ENCODE measurements around the gene RNASE8. TPM values are rescaled to one million over a fixed set of nuclear protein-coding genes. Genes with fewer than 3 reads are reported as not detected.

The RNASE8 gene
- total and polyA plus RNA-seq, 2 of the 8 experiments (the other 6 are each of a cell fraction or from before 2014, with no cell fraction given), result not detected

DNA sequence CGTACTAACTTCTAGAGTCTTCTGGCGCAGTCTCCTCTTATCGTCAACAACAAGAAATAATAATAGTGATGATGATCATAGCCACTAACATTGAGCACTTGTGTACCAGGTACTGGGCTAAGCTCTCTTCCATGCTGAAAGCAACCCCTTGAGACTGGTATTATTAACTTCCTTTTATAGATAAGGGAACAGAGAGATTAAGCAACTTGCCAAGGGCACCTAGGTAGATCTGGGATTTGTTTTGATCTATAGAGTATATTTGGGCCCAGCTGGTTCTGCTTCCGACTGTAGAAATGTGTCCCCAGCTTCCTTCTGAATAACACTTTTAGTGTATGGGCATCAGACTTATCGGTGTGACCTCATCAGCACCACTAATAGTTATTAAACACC, 42.0 kb downstream of the RNASE8 start (continued):
- no peak for TF ChIP-seq CHD7 (IDR thresholded peaks at IDR 0.05; ENCODE audit: insufficient replicate concordance, low read length)
- TF ChIP-seq SIN3A (conservative IDR thresholded peaks at IDR 0.05 in 1 of 2, IDR thresholded peaks at IDR 0.05 in 1 of 2; ENCODE audit: low read depth in 1 of 2, low read length in 2 of 2), result no peak
- TF ChIP-seq SP4 (IDR thresholded peaks at IDR 0.05; ENCODE audit: low read length), result no peak
- no peak for TF ChIP-seq ZNF274 (IDR thresholded peaks at IDR 0.05; ENCODE audit: borderline replicate concordance, extremely low read depth, low read length)
- no peak for TF ChIP-seq CBX8 (IDR thresholded peaks at IDR 0.05; ENCODE audit: borderline replicate concordance, low read depth, low read length)
- no peak for TF ChIP-seq JUN (IDR thresholded peaks at IDR 0.05; ENCODE audit: low read depth, low read length)
- TF ChIP-seq EGR1 (IDR thresholded peaks at IDR 0.05; ENCODE audit: borderline replicate concordance, low read depth, low read length), result no peak
- no peak for TF ChIP-seq TCF12 (IDR thresholded peaks at IDR 0.05; ENCODE audit: low read depth, low read length)
